ENCODE measurements around the gene HCCS. TPM values are rescaled to one million over a fixed set of nuclear protein-coding genes. Genes with fewer than 3 reads are reported as not detected.

Gene HCCS
- total RNA-seq (2021): 25.6 to 28.0 TPM (median 26.1 TPM) in 3 replicates
- percentile 88 among the genes with signal in this experiment for Bru-seq, nascent RNA
- long read RNA-seq, experiment 1, transcript HCCS-202 (7 exons, 1,072 nt): major isoform, 113 of 131 reads
- long read RNA-seq, experiment 1, partial matches to known transcripts: 10 of 131 reads
- long read RNA-seq, experiment 1, other reads (novel, unspliced or antisense): 5 of 131 reads
- long read RNA-seq, experiment 2, transcript HCCS-202 (7 exons, 1,072 nt): major isoform, 13 of 33 reads
- long read RNA-seq, experiment 2, partial matches to known transcripts: 4 of 33 reads
- long read RNA-seq, experiment 2, other reads (novel, unspliced or antisense): 15 of 33 reads
- long read RNA-seq, experiment 3, transcript HCCS-202 (7 exons, 1,072 nt): major isoform, 141 of 158 reads
- long read RNA-seq, experiment 3, transcript HCCS-201 (7 exons, 2,277 nt): minor isoform, 12 of 158 reads
- long read RNA-seq, experiment 3, partial matches to known transcripts: 0 of 158 reads
- long read RNA-seq, experiment 3, other reads (novel, unspliced or antisense): 1 of 158 reads

DNA sequence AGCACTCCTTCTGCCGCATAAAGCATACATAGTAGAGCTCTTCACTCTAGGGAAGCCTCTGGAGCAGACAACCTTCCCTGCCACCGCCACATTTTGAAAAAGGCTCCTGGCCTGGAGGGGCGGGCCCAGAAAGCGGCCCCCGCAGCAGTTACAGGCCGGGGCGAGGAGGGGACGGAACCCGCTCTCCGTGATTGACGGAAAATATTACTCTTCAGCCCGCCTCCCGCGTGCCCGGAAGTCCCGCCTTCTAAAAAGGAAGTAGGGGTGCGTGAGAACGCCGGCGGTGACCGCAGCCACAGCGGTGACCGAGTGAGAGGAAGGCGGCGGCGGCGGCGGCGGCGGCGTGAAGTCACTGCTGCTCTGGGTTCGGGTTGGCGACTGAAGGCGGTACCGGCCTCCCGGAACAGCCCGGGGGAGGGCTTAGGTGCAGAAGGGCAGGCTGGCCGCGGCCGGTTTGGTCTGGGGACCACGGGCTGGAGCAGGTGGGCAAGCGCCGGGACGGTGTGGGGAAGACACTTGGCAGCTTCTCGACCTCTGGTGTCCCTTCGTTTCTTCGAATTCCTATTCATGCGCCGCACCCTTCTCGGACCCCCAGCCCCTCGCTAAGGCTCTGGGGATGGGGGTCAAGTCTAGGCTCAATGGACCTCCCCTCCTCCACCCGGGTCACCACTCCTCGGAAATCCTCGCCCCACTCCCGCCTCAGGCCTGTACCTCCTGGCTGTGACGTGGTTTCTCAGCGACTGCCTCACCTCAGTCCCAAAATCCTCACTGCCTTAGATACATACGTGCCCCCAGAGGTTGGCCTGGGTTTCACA, at the start of gene HCCS:
TSS of gene HCCS (plus strand) at position 296 of the 815 bp plus-strand sequence. CDS start 729 bp downstream, outside the sequence.
- DNase-seq (ENCODE audit: low spot score) (peak; percentile 78), ATAC-seq (peak; percentile 94)
- peaks cover 19% of the 10 kb centered on the region for H3K36me3 Mint-ChIP-seq
- H3K27me3 Mint-ChIP-seq (ENCODE audit: low read depth): no peaks in the 10 kb centered on the region
- H3K4me3 Mint-ChIP-seq: no peak within 1 kb of the TSS; the same call in 1 of the 2 replicates
- POLR2A ChIA-PET: no interaction called here
- H3K27ac Mint-ChIP-seq: peak within 1 kb of the TSS; percentile 63
- no peaks in the 10 kb centered on the region for H3K9me3 Mint-ChIP-seq
- peaks cover 6% of the 10 kb centered on the region; the same call in 1 of the 2 replicates for H3K4me1 Mint-ChIP-seq
- CTCF ChIA-PET: interaction anchor here (1.0 kb wide), 1 partner anchor 258 kb away, joined by 3 read pairs; no protein-coding TSS in a partner anchor
- TF ChIP-seq SP1 (CRISPR knock-in tag; conservative IDR thresholded peaks at IDR 0.05): peak; percentile 57; the same call in 1 of the 2 replicates
- TF ChIP-seq MXD4 (CRISPR knock-in tag; IDR thresholded peaks at IDR 0.05; ENCODE audit: borderline replicate concordance): no peak
- TF ChIP-seq, protein P1, sequence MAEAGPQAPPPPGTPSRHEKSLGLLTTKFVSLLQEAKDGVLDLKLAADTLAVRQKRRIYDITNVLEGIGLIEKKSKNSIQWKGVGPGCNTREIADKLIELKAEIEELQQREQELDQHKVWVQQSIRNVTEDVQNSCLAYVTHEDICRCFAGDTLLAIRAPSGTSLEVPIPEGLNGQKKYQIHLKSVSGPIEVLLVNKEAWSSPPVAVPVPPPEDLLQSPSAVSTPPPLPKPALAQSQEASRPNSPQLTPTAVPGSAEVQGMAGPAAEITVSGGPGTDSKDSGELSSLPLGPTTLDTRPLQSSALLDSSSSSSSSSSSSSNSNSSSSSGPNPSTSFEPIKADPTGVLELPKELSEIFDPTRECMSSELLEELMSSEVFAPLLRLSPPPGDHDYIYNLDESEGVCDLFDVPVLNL (CRISPR knock-in tag; IDR thresholded peaks at IDR 0.05; ENCODE audit: borderline replicate concordance, low read depth): no peak
- 0 out of 2 replicates have a peak, but pooled peaks have one; percentile 46 for TF ChIP-seq NFE2L1 (CRISPR knock-in tag; IDR thresholded peaks at IDR 0.05)
- no peak for TF ChIP-seq CBFB (CRISPR knock-in tag; IDR thresholded peaks at IDR 0.05; ENCODE audit: low read depth)
- TF ChIP-seq, protein P2, sequence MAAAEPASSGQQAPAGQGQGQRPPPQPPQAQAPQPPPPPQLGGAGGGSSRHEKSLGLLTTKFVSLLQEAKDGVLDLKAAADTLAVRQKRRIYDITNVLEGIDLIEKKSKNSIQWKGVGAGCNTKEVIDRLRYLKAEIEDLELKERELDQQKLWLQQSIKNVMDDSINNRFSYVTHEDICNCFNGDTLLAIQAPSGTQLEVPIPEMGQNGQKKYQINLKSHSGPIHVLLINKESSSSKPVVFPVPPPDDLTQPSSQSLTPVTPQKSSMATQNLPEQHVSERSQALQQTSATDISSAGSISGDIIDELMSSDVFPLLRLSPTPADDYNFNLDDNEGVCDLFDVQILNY (CRISPR knock-in tag; IDR thresholded peaks at IDR 0.05): no peak
- TF ChIP-seq, protein P3, sequence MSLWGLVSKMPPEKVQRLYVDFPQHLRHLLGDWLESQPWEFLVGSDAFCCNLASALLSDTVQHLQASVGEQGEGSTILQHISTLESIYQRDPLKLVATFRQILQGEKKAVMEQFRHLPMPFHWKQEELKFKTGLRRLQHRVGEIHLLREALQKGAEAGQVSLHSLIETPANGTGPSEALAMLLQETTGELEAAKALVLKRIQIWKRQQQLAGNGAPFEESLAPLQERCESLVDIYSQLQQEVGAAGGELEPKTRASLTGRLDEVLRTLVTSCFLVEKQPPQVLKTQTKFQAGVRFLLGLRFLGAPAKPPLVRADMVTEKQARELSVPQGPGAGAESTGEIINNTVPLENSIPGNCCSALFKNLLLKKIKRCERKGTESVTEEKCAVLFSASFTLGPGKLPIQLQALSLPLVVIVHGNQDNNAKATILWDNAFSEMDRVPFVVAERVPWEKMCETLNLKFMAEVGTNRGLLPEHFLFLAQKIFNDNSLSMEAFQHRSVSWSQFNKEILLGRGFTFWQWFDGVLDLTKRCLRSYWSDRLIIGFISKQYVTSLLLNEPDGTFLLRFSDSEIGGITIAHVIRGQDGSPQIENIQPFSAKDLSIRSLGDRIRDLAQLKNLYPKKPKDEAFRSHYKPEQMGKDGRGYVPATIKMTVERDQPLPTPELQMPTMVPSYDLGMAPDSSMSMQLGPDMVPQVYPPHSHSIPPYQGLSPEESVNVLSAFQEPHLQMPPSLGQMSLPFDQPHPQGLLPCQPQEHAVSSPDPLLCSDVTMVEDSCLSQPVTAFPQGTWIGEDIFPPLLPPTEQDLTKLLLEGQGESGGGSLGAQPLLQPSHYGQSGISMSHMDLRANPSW (CRISPR knock-in tag; conservative IDR thresholded peaks at IDR 0.05; ENCODE audit: low read depth): no peak
- TF ChIP-seq FOXK1 (CRISPR knock-in tag; IDR thresholded peaks at IDR 0.05): peak; percentile 50; the same call in 1 of the 2 replicates
- no peak for TF ChIP-seq ERG (CRISPR knock-in tag; IDR thresholded peaks at IDR 0.05)
- no peak for TF ChIP-seq ZNF317 (CRISPR knock-in tag; IDR thresholded peaks at IDR 0.05; ENCODE audit: borderline replicate concordance, low read depth)
- TF ChIP-seq TCF7 (CRISPR knock-in tag; IDR thresholded peaks at IDR 0.05; ENCODE audit: low read depth): no peak
- TF ChIP-seq ATF1 (CRISPR knock-in tag; IDR thresholded peaks at IDR 0.05): no peak
- TF ChIP-seq, protein P4, sequence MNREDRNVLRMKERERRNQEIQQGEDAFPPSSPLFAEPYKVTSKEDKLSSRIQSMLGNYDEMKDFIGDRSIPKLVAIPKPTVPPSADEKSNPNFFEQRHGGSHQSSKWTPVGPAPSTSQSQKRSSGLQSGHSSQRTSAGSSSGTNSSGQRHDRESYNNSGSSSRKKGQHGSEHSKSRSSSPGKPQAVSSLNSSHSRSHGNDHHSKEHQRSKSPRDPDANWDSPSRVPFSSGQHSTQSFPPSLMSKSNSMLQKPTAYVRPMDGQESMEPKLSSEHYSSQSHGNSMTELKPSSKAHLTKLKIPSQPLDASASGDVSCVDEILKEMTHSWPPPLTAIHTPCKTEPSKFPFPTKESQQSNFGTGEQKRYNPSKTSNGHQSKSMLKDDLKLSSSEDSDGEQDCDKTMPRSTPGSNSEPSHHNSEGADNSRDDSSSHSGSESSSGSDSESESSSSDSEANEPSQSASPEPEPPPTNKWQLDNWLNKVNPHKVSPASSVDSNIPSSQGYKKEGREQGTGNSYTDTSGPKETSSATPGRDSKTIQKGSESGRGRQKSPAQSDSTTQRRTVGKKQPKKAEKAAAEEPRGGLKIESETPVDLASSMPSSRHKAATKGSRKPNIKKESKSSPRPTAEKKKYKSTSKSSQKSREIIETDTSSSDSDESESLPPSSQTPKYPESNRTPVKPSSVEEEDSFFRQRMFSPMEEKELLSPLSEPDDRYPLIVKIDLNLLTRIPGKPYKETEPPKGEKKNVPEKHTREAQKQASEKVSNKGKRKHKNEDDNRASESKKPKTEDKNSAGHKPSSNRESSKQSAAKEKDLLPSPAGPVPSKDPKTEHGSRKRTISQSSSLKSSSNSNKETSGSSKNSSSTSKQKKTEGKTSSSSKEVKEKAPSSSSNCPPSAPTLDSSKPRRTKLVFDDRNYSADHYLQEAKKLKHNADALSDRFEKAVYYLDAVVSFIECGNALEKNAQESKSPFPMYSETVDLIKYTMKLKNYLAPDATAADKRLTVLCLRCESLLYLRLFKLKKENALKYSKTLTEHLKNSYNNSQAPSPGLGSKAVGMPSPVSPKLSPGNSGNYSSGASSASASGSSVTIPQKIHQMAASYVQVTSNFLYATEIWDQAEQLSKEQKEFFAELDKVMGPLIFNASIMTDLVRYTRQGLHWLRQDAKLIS (CRISPR knock-in tag; IDR thresholded peaks at IDR 0.05; ENCODE audit: borderline replicate concordance): no peak
- TF ChIP-seq ZNF396 (CRISPR knock-in tag; IDR thresholded peaks at IDR 0.05; ENCODE audit: borderline replicate concordance): no peak
- TF ChIP-seq ZNF121 (CRISPR knock-in tag; IDR thresholded peaks at IDR 0.05): no peak
- TF ChIP-seq, protein P5, sequence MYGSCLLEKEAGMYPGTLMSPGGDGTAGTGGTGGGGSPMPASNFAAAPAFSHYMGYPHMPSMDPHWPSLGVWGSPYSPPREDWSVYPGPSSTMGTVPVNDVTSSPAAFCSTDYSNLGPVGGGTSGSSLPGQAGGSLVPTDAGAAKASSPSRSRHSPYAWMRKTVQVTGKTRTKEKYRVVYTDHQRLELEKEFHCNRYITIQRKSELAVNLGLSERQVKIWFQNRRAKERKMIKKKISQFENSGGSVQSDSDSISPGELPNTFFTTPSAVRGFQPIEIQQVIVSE (CRISPR knock-in tag; IDR thresholded peaks at IDR 0.05; ENCODE audit: borderline replicate concordance): no peak
- TF ChIP-seq ZNF423 (CRISPR knock-in tag; IDR thresholded peaks at IDR 0.05): no peak
- TF ChIP-seq ESRRA (CRISPR knock-in tag; IDR thresholded peaks at IDR 0.05; ENCODE audit: borderline replicate concordance): no peak
- peak; percentile 76; the same call in 1 of the 2 replicates for TF ChIP-seq FOXP1 (CRISPR knock-in tag; IDR thresholded peaks at IDR 0.05; ENCODE audit: borderline replicate concordance)
- TF ChIP-seq, protein P6, sequence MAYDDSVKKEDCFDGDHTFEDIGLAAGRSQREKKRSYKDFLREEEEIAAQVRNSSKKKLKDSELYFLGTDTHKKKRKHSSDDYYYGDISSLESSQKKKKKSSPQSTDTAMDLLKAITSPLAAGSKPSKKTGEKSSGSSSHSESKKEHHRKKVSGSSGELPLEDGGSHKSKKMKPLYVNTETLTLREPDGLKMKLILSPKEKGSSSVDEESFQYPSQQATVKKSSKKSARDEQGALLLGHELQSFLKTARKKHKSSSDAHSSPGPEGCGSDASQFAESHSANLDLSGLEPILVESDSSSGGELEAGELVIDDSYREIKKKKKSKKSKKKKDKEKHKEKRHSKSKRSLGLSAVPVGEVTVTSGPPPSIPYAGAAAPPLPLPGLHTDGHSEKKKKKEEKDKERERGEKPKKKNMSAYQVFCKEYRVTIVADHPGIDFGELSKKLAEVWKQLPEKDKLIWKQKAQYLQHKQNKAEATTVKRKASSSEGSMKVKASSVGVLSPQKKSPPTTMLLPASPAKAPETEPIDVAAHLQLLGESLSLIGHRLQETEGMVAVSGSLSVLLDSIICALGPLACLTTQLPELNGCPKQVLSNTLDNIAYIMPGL (CRISPR knock-in tag; IDR thresholded peaks at IDR 0.05): no peak
- TF ChIP-seq SMAD4 (CRISPR knock-in tag; IDR thresholded peaks at IDR 0.05): no peak

Measured in WTC11 (cell line).